ENCODE results near the gene S100A5.

DNA sequence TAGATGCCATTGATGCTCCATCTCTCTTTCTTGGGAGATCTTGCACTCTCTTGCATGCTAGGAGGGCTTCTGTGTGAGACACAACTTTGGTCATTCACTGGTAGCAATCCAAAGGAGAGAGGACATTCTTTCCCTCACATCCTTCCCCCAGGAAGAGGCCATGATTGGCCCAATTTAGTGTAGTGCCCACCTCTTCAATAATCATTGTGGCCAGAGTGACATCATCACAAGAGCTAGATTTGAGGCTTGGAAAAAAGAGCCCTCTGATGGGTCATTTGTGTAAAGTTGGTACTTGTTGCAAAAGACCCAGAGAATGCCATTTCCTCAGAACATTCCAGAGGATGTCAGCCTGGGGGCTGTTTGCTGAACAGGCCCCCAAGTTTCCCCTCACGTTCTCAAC lies 35.2 kb downstream of the S100A5 start:
- TF ChIP-seq POLR2A (IDR thresholded peaks at IDR 0.05): no peak
- no peak for TF ChIP-seq CTCF (IDR thresholded peaks at IDR 0.05)

All from heart left ventricle (tissue), 13 donors.